Stomach (tissue), 4 donors: ENCODE measurements around the gene DENND4C.
"Not testable (repeated sequence)": the region's sequence is repeated elsewhere in the genome, so short reads cannot be mapped to it uniquely, and the experiment has no call there.

Experiments used
- EP300 ChIP-seq: sonication (generic); formaldehyde crosslinking; IDR thresholded peaks from one replicate; pipeline ENCODE4 v1.6.1; 2017; ENCODE audit warnings: antibody characterized with exemption
- POLR2AphosphoS5 ChIP-seq, 3 donors: sonication (generic); formaldehyde crosslinking; IDR thresholded peaks; one replicate each; pipeline ENCODE4 v1.6.1; 2016; ENCODE audit warnings: antibody characterized with exemption in 3 of 3
- TF ChIP-seq, protein P1 (sequence below), 7 experiments: fragments of 450-650 bp in 4 of 7; fragments of 200-600 bp in 3 of 7; sonication (generic) in 3 of 7; IDR thresholded peaks; one replicate each; pipeline ENCODE4 v1.5.1; 2016 to 2019; ENCODE audit warnings: antibody characterized with exemption in 7 of 7, control low read depth in 2 of 7, mild to moderate bottlenecking in 1 of 7

DNA sequence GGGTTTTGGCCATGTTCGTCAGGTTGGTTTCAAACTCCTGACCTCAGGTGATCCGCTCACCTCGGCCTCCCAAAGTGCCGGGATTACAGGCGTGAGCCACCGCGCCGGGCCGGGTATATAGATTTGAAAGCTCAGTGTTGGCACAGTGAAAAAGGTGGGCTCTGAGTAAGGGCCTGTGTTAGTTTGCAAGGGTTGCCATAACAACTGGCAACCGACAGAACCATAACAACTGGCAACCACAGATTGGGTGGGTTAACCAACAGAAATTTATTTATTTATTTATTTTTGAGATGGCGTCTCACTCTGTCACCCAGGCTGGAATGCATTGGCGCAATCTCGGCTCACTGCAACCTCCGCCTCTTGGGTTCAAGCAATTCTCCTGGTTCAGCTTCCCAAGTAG, 154.7 kb downstream of the DENND4C start:
- TF ChIP-seq, protein P1, sequence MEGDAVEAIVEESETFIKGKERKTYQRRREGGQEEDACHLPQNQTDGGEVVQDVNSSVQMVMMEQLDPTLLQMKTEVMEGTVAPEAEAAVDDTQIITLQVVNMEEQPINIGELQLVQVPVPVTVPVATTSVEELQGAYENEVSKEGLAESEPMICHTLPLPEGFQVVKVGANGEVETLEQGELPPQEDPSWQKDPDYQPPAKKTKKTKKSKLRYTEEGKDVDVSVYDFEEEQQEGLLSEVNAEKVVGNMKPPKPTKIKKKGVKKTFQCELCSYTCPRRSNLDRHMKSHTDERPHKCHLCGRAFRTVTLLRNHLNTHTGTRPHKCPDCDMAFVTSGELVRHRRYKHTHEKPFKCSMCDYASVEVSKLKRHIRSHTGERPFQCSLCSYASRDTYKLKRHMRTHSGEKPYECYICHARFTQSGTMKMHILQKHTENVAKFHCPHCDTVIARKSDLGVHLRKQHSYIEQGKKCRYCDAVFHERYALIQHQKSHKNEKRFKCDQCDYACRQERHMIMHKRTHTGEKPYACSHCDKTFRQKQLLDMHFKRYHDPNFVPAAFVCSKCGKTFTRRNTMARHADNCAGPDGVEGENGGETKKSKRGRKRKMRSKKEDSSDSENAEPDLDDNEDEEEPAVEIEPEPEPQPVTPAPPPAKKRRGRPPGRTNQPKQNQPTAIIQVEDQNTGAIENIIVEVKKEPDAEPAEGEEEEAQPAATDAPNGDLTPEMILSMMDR (IDR thresholded peaks at IDR 0.05) = not testable (repeated sequence)
- not testable (repeated sequence) for TF ChIP-seq EP300; POLR2AphosphoS5 (IDR thresholded peaks at IDR 0.05)
